ENCODE data around the gene FAM83F.

The FAM83F gene

GRCh38 chr22:40058265-40058664 is 63.5 kb downstream of the FAM83F start:
- Histone ChIP-seq H3K36me3 (ENCODE audit: control insufficient read depth, insufficient read depth, low read length) (no peaks in the 10 kb centered on the region), H3K4me3 (replicated peaks; ENCODE audit: low read depth, low read length) (no peak overlapping the region), H3K27me3 (replicated peaks; ENCODE audit: control insufficient read depth, insufficient read depth, low read length) (no peaks in the 10 kb centered on the region)
- TF ChIP-seq CTCF (IDR thresholded peaks at IDR 0.05; ENCODE audit: insufficient read depth, low read length, poor library complexity, severe bottlenecking), result no peak
- no peak for DNase-seq (ENCODE audit: extremely low read depth, insufficient read length)

- H3K27me3 ChIP-seq (replicated peaks; ENCODE audit: control insufficient read depth, insufficient read depth, low read length), result no peaks in the 10 kb centered on the region
- no peaks in the 10 kb centered on the region for H3K36me3 ChIP-seq (ENCODE audit: control insufficient read depth, insufficient read depth, low read length)
- TF ChIP-seq CTCF (IDR thresholded peaks at IDR 0.05; ENCODE audit: insufficient read depth, low read length, poor library complexity, severe bottlenecking), result no peak
- no peak for DNase-seq (ENCODE audit: extremely low read depth, insufficient read length)
- H3K4me3 ChIP-seq (replicated peaks; ENCODE audit: low read depth, low read length), result no peak overlapping the region
These were observed 71.2 kb downstream of the FAM83F start for GRCh38 chr22:40065981-40066380.

DNA sequence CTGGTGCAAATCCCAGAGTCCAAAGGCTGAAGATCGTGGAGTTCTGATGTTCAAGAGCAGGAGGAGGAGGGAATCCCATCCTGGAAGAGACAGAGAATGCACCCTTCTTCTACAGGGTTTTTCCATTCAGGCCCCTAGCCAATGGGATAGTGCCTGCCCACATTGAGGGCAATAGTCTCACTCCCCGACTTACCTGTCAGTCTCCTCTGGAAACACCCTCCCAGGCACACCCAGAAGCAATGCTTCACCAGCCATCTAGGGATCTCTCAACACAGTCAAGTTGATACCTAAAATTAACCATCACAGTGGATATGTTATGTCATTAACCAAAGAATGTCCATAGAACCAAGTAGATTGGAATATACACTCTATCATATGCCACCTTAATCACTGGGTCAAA is 72.9 kb downstream of the FAM83F start:
- no peaks in the 10 kb centered on the region for H3K36me3 ChIP-seq (ENCODE audit: control insufficient read depth, insufficient read depth, low read length)
- no peaks in the 10 kb centered on the region for H3K27me3 ChIP-seq (replicated peaks; ENCODE audit: control insufficient read depth, insufficient read depth, low read length)
- TF ChIP-seq CTCF (IDR thresholded peaks at IDR 0.05; ENCODE audit: insufficient read depth, low read length, poor library complexity, severe bottlenecking), result no peak
- DNase-seq (ENCODE audit: extremely low read depth, insufficient read length), result no peak
- H3K4me3 ChIP-seq (replicated peaks; ENCODE audit: low read depth, low read length), result no peak overlapping the region

GRCh38 chr22:40070701-40071100 is 75.9 kb downstream of the FAM83F start:
- TF ChIP-seq CTCF (IDR thresholded peaks at IDR 0.05; ENCODE audit: insufficient read depth, low read length, poor library complexity, severe bottlenecking), result no peak
- Histone ChIP-seq H3K27me3 (replicated peaks; ENCODE audit: control insufficient read depth, insufficient read depth, low read length) (no peaks in the 10 kb centered on the region), H3K4me3 (replicated peaks; ENCODE audit: low read depth, low read length) (no peak overlapping the region), H3K36me3 (ENCODE audit: control insufficient read depth, insufficient read depth, low read length) (no peaks in the 10 kb centered on the region)
- no peak for DNase-seq (ENCODE audit: extremely low read depth, insufficient read length)

- no peak overlapping the region for H3K4me3 ChIP-seq (replicated peaks; ENCODE audit: low read depth, low read length)
- H3K36me3 ChIP-seq (ENCODE audit: control insufficient read depth, insufficient read depth, low read length), result no peaks in the 10 kb centered on the region
- no peak for DNase-seq (ENCODE audit: extremely low read depth, insufficient read length)
- no peak for TF ChIP-seq CTCF (IDR thresholded peaks at IDR 0.05; ENCODE audit: insufficient read depth, low read length, poor library complexity, severe bottlenecking)
- H3K27me3 ChIP-seq (replicated peaks; ENCODE audit: control insufficient read depth, insufficient read depth, low read length), result no peaks in the 10 kb centered on the region
These were observed 77.0 kb downstream of the FAM83F start for GRCh38 chr22:40071720-40072119.
